GM23338 (cell line): ENCODE data around the gene POLR1C.

Experiments
- CREB1 ChIP-seq: fragments of 250-450 bp; sonication (Bioruptor Pico); IDR thresholded peaks from 2 replicates; pipeline ENCODE4 v1.5.0; 2020; ENCODE audit warnings: low read depth, mild to moderate bottlenecking, moderate library complexity
- CTCF ChIP-seq, 2 experiments: fragments of 200-600 bp in 1 of 2; sonication (generic) in 1 of 2; conservative IDR thresholded peaks; 2 replicates each; pipeline versions ENCODE4 v1.5.1 to v1.6.1; 2016 to 2017; ENCODE audit warnings: antibody characterized with exemption in 2 of 2, low read depth in 2 of 2, mild to moderate bottlenecking in 2 of 2, moderate library complexity in 1 of 2
- ETS1 ChIP-seq: IDR thresholded peaks from 2 replicates; pipeline ENCODE4 v1.6.1; 2016; ENCODE audit warnings: antibody characterized with exemption
- EZH2 ChIP-seq: fragments of 200-600 bp; sonication (generic); IDR thresholded peaks from one replicate; pipeline ENCODE4 v1.8.0; 2017; ENCODE audit warnings: antibody characterized with exemption, mild to moderate bottlenecking, low read depth; ENCODE audit not compliant: unreplicated experiment
- EZH2phosphoT487 ChIP-seq: fragments of 200-600 bp; sonication (generic); IDR thresholded peaks from one replicate; pipeline ENCODE4 v1.8.1; 2018; ENCODE audit warnings: antibody characterized with exemption; ENCODE audit not compliant: unreplicated experiment
- JUNB ChIP-seq: IDR thresholded peaks from one replicate; pipeline ENCODE4 v1.6.1; 2016; ENCODE audit warnings: antibody characterized with exemption; ENCODE audit not compliant: unreplicated experiment
- NANOG ChIP-seq: IDR thresholded peaks from 2 replicates; pipeline ENCODE4 v1.6.1; 2016; ENCODE audit warnings: antibody characterized with exemption, borderline replicate concordance
- POLR2AphosphoS5 ChIP-seq: IDR thresholded peaks from 2 replicates; pipeline ENCODE4 v1.6.1; 2016; ENCODE audit warnings: antibody characterized with exemption, low read depth
- STAT1 ChIP-seq: IDR thresholded peaks from one replicate; pipeline ENCODE4 v1.6.1; 2016; ENCODE audit warnings: antibody characterized with exemption; ENCODE audit not compliant: unreplicated experiment
- ZNF114 ChIP-seq: fragments of 250-450 bp; sonication (Bioruptor Pico); IDR thresholded peaks from 2 replicates; pipeline ENCODE4 v1.5.0; 2020; ENCODE audit warnings: mild to moderate bottlenecking, moderate library complexity
- ZNF331 ChIP-seq: fragments of 250-450 bp; sonication (Bioruptor Pico); IDR thresholded peaks from 2 replicates; pipeline ENCODE4 v1.5.0; 2020; ENCODE audit warnings: low read depth, mild to moderate bottlenecking, moderate library complexity
- ZNF462 ChIP-seq: fragments of 250-450 bp; sonication (Bioruptor Pico); IDR thresholded peaks from 2 replicates; pipeline ENCODE4 v1.5.0; 2020; ENCODE audit warnings: mild to moderate bottlenecking, moderate library complexity
- TF ChIP-seq, protein P1 (sequence below): IDR thresholded peaks from one replicate; pipeline ENCODE4 v1.6.1; 2018; ENCODE audit warnings: antibody characterized with exemption; ENCODE audit not compliant: unreplicated experiment

GRCh38 chr6:43506171-43506570, 10.7 kb upstream of the POLR1C start:
- TF ChIP-seq POLR2AphosphoS5 (no peak), CTCF (conservative IDR thresholded peaks at IDR 0.05; ENCODE audit: low read depth in 2 of 2) (no peak), EZH2phosphoT487 (no peak), EZH2 (no peak), CREB1 (CRISPR knock-in tag) (no peak), ETS1 (no peak), JUNB (no peak), ZNF331 (CRISPR knock-in tag) (no peak), STAT1 (no peak), ZNF114 (CRISPR knock-in tag) (no peak), NANOG (no peak), ZNF462 (CRISPR knock-in tag) (no peak)
- TF ChIP-seq, protein P1, sequence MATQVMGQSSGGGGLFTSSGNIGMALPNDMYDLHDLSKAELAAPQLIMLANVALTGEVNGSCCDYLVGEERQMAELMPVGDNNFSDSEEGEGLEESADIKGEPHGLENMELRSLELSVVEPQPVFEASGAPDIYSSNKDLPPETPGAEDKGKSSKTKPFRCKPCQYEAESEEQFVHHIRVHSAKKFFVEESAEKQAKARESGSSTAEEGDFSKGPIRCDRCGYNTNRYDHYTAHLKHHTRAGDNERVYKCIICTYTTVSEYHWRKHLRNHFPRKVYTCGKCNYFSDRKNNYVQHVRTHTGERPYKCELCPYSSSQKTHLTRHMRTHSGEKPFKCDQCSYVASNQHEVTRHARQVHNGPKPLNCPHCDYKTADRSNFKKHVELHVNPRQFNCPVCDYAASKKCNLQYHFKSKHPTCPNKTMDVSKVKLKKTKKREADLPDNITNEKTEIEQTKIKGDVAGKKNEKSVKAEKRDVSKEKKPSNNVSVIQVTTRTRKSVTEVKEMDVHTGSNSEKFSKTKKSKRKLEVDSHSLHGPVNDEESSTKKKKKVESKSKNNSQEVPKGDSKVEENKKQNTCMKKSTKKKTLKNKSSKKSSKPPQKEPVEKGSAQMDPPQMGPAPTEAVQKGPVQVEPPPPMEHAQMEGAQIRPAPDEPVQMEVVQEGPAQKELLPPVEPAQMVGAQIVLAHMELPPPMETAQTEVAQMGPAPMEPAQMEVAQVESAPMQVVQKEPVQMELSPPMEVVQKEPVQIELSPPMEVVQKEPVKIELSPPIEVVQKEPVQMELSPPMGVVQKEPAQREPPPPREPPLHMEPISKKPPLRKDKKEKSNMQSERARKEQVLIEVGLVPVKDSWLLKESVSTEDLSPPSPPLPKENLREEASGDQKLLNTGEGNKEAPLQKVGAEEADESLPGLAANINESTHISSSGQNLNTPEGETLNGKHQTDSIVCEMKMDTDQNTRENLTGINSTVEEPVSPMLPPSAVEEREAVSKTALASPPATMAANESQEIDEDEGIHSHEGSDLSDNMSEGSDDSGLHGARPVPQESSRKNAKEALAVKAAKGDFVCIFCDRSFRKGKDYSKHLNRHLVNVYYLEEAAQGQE = no peak
